T-helper 1 cell treated with Interleukin-12 subunit alpha and Interleukin-12 subunit beta and Interleukin-4 antibody, amounts not matched to agents 30 ng/mL and 1 ng/mL, for 36 hours (primary cell): ENCODE results near the gene FAM89A. TPM values are rescaled to one million over a fixed set of nuclear protein-coding genes. Genes with fewer than 3 reads are reported as not detected.
"Not testable (repeated sequence)": the region's sequence is repeated elsewhere in the genome, so short reads cannot be mapped to it uniquely, and the experiment has no call there.

Source experiments
- intact Hi-C: fragments of 100-400 bp; cut with micrococcal nuclease; formaldehyde crosslinking; loops from one replicate; pipeline ENCODE4 v1.15.1; 2024
- total RNA-seq: library from RNA; stranded (reverse); gene quantifications from 2 replicates; pipeline ENCODE4 v1.2.3, GENCODE V29; 2022

Gene FAM89A
- total RNA-seq, 1 donor from 2014 or later: 12.2 TPM

DNA sequence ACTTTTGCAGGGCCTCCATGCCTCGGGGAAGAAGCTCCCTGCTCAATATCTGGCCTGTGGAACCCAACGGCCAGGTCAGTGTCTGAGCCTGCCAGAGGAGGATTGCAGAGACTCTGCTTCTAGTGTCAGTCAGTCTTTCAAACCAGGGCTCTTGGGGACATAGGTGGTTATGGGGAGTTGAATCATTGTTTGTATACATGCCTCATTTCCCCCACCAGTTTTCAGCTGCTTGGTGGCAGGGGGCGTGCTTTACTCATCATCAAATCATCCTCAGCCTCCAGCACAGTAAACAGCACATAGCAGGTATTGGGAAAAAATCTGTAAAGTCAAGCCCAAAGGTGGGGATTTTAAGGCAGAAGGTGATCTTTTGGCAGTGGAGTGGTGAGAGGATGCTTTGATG, 17.4 kb upstream of the FAM89A start:
- intact Hi-C loops: no loop called here

DNA sequence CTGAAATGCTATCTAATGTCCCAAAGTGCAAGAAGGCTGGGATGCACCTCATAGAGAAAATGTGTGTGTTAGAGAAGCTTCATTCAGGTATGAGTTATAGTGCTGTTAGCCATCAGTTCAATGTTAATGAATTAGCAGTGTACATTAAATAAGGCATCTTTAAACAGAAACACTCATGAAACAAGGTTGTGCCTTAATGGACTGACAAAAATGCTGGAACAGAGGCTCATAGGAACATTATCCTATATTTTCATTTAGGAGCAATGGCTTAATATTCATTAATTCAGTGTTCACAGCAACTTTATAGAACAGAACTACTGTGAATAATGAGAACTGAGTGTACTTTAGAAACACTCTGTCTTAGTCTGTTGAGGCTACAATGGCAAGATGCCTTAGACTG, 15.2 kb upstream of the FAM89A start:
- intact Hi-C loops: no loop called here

DNA sequence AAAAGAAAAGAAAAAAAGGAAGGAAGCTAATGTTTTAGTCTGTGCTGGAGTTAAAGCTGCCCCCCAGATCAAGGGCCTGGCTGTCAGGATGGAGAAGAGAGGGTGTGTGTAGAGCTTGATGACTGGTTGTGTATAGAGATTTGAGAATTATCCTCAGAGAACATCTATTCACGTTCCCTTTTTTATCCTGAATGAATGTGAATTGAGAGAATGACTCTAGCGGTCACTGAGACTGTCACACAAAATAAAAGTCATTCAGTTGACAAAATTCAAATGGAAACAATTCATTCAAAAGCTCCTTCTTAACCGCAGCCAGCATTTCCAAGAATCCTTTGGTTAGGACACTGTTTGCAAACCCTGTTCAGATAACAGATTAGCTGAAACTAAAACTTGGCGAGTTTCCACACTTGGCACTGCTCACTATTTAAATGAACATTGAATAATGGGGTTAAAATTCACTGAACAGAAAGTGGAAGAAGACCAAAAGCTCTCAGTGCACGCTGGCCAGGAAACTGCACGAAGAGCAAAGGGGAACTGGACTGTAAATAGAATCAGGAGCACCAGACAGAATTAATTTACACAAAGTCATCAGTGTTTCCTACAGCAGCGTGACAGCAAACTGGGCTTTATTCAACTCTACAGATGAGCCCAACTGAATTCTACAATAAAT, 13.6 kb upstream of the FAM89A start:
- intact Hi-C loops: no loop called here

DNA sequence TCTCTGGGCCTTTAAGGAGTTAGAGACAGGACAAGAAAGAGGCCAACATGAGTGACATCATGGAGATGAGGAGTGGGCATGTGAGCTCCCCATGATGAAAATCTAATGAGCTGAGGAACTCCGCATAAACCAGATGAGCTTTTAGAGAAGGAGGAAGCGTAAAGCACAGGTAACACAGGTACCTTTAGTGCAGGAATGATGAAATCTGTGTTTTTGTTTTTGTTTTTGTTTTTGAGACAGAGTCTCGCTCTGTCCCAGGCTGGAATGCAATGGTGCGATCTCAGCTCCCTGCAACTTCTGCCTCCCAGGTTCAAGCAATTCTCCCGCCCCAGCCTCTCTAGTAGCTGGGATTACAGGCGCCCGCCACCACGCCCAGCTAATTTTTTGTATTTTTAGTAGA, 12.7 kb upstream of the FAM89A start:
- intact Hi-C loops: no loop called here

DNA sequence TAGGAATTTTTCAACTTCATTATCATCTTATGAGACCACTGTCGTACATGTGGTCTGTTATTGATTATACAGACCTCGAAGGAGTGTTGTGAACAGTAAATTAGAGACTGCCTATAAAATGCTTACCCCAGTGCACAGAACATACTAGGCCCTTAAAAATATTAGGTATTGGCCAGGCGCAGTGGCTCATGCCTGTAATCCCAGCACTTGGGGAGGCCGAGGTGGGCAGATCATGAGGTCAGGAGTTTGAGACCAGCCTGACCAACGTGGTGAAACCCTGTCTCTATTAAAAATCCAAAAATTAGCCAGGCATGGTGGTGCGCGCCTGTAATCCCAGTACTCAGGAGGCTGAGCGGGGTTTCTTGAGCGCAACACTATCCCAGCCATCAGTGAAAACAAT, 10.9 kb upstream of the FAM89A start:
- intact Hi-C loops: not testable (repeated sequence)

DNA sequence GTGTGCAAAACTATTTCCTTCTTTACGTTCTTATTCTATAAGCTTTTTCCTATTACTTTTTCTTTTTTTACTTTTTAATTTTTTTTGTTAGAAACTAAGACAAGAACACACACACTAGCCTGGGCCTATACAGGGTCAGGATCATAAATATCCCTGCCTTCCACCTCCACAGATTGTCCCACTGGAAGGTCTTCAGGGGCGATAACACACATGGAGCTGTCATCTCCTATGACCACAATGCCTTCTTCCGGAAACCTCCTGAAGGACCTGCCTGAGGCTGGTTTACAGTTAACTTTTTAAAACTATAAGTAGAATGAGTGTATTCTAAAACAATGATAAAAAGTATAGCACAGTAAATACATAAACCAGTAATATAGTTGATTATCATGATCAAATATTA, 10.3 kb upstream of the FAM89A start:
- intact Hi-C loops: no loop called here

DNA sequence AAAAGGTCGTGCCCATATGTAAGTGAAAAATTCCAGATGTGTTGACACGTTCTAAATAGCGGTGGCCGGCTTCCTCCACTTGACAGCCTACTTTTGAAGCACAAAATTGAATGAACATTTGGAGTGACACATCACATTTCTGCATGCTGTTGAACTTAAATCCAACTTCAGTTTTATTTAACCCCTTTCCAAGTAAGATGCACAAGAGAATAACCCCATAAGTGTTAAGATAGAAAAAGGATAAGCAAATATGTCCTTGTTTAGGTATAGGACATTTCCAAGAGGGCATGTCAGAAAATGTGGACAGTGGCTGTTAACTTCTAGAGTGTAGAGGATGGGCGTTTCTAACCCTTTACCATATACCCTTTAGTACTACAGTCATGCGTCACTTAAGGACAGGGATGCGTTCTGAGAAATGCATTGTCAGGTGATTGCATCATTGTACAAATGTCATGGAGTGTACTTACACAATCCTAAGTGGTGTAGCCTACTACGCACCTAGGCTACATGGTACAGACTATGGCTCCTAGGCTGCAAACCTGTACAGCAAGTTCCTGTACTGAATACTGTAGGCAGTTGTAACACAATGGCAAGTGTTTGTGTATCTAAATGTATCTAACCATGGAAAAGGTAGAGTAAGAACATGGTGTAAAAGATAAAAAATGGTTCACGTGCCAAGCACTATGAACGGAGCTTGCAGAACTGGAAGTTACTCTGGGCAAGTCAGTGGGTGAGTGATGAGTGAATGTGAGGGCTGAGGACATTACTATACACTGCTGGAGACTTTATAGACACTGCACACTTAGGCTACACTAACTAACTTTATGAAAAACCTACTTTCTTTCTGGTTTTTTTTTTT, 9.3 kb upstream of the FAM89A start:
- intact Hi-C loops: no loop called here

DNA sequence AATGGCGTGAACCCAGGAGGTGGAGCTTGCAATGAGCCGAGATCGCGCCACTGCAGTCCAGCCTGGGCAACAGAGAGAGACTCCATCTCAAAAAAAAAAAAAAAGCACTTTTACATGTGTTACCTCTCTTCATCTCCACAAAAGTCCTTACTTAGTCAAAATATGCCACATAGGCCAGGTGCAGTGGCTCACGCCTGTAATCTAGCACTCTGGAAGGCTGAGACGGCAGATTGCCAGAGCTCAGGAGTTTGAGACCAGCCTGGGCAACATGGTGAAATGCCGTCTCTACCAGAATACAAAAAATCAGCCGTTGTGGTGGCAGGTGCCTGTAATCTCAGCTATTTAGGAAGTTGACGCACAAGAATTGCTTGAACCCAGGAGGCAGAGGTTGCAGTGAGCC, 8.4 kb upstream of the FAM89A start:
- intact Hi-C loops: not testable (repeated sequence)

DNA sequence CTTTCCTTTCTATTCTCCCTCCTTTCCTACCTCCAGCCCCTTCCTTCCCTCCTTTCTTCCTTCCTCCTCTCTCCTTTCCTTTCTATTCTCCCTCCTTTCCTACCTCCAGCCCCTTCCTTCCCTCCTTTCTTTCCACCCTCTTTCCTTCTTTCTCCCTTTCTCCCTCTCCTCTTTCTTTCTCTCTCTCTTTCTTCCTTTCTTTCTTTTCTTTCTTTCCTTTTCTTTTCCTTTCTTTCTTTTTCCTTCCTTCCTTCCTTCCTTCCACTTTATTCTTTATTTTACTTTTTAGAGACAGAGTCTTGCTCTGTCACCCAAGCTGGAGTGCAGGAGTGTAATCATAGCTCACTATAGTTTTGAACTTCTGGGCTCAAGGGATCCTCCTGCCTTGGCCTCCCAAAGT, 7.5 kb upstream of the FAM89A start:
- intact Hi-C loops: not testable (repeated sequence)

DNA sequence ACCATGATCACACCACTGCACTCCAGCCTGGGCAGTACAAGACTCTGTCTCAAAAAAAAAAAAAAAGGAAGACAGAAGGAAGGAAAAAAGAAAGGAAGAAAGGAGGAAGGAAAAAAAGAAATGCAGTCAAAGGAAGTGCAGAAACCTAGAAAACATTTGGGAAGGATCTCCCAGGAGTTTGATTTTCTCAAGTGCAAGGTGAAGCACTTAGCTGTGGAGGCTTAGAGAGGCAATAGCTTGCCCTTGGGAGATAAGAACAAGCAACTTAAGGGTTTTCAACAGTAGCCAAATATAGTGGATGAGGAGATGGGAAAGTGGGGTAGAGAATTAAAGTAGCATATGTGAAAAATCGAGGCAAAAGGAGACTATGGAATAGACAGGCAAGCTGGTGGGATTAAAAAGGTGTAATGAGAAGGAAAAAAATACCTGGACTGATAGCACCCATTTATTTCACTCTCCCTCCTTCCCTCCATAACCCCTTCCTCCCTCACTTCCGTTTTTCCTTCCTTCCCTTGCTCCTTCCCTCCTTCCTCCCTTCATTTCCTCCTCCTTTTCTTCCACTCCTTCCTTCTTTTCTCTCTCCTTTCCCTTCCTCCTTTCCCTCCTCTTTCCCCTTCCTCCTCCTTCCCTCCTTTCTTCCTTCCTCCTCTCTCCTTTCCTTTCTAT, 6.8 kb upstream of the FAM89A start:
- intact Hi-C loops: no loop called here

DNA sequence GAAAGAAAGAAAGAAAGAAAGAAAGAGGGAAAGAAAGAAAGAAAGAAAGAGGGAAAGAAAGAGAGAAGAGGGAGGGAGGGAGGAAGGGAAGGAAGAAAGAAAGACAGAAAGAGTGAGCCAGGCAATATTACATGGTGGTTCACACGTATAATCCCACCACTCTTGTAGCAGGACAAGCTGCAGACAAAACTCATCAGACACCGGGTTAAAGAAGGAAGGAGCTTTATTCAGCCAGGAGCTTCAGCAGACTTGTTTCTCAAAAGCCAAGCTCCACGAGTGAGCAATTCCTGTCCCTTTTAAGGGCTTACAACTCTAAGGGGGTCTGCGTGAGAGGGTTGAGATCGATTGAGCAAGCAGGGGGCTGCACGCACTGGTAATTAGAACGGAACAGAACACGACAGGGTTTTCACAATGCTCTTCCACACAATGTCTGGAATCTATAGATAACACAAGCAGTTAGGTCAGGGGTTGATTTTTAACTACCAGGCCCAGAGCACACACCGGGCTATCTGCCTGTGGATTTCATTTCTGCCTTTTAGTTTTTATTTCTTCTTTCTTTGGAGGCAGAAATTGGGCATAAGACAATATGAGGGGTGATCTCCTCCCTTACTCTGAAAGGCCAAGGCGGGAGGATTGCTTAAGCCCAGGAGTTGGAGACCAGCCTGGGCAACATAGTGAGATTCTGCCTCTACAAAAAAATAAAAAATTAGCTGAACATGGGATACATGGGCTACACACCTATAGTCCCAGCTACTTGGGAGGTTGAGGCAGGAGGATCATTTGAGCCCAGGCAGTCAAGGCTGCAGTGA, 6.1 kb upstream of the FAM89A start:
- intact Hi-C loops: not testable (repeated sequence)

DNA sequence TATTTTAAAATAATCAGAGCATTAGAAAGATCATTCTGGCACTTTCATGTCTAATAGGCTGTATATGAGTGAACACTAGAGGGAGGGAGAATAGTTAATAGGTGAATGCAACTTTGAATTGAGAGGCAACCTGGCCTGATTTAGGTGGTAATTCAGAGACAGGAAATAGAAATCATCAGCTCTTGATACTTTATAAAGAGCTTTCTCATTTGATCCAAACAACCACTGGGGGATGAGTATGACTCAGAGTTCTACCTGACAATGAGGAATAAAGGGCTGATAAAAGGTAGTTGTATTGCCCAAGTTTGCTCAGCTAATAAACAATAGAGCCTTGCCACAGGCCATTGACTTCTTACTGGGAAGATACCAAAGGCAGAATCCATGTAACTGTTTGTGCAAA, 5.2 kb upstream of the FAM89A start:
- intact Hi-C loops: no loop called here

DNA sequence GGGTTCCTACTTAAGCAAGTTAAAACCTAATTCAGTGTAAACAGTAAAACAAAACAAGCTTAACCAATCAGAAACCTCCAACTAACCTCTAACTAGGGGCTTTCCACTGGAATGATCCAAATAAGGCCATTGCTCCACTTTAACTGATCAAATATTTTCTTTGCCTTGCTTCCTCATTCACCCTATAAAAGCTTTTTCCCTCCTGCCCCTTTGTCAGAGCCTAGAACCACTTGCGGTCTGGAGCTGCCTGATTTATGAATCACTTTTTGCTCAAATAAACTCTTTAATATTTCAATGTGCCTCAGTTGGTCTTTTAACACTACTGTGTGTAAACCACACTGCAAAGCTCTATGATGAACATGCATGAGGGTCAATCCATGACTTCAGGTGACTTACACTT, 4.5 kb upstream of the FAM89A start:
- intact Hi-C loops: no loop called here

DNA sequence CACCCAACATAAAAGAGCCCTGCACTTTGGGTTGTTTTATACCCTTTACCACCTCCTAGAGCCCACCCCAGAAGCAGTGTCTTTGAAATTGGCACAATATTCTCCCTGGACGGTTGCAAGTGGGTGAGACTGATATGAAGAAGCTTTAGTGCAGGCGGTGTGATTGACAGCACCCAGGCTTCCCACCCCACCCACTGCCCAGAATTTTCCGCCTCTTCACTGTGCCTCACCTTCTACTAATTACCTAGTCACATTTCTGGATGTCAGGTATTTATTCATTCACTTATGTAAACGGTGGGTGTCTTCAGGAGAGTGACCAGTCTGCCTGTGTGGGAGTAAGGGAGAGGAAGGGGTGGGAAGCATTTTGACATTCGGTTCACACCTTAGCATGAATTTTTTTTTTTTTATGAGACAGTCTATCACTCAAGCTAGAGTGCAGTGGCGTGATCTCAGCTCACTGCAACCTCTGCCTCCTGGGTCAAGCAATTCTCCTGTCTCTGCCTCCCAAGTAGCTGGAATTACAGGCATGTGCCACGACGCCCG, 1.7 kb upstream of the FAM89A start:
- intact Hi-C loops: loop anchor here (2.0 kb wide), 2 partner anchors 199 to 379 kb away; partner anchors contain the start of gene GNPAT

DNA sequence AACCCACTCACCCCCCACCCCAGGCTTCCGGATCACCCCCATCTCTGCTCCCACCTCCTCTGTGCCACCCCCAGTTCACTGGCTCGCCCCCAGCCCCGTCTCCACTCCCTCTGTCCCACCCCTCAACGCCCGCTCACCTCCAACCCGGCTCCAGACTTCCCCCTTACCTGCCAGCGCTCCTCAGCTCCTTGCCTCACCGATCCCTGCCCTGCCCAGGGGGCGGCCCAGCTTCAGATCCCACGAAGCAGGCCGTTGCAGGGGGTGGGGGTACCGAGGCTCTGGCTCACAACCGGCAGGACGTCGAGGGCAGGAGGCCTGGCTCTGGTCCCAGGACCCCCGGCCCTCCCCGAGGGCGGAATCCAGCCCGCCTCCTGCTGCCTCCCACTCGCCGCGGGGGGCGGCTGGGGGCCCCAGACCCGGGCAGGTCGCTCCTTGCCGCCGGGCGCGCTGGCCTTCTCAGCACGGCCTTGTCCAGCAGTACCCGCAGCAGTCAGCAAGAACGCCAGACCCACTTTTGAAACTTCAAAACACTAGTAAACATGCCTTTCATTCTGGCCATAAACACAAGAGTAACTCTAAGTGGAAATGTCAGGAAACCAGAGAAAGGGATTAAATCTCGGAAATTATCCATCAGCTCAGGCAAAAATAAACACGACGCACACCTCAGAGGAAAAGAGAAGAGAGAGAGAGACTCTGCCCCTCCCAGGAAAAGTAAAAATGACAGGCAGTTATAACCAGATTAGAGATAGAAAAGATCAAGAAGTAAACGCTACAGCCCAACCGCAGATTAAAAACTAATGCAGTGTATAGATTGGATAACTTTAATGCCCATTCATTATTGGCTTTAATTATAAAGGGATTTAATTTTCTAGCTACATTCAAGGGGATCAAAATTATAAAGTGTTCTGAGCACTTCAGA, 1.0 kb upstream of the FAM89A start:
- intact Hi-C loops: loop anchor here (1.0 to 2.0 kb wide), 4 partner anchors 124 to 380 kb away; partner anchors contain the start of genes C1orf198 and GNPAT

DNA sequence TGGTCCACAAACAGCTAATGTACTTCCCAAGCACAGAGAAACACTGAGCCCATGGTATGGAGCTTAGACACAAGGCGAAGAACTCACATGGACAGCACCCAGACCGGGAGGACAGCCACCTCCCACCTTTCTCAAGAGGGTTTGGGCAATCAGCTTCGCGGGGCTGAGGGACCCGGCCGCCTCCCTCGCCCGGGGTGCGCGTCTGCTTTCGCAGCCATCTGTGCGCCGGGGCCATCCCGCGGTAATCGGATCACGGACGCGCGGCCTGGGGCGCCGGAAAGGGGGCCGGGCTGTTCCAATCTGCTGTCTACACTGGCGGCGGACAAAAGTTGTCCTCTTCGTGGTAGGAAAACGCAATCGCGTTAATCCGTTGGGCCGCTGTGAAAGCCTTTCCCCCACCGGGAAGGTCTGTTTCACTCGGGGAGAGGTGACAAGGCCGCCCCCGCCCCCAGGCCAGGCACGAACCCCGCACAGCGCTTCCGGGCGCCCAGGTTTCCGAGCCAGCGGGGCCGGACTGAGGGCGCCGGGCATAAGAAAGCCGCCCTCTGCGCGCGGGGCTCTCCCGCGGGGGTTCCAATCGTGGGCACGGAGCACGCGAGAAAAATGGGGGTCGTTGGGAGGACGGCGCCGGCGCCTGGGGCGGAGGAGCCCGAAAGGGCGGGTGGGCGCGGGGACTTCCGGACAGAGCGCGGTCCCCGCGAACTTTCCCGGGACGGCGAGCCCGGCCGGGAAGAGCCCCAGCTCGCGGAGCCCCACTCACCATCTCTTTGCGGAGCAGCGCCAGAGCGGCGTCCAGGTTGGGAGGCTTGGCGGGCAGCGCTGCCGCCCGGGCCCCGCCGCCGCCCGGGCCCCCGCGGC, 664 bp downstream of the FAM89A start:
- intact Hi-C loops: loop anchor here (1.0 to 5.0 kb wide), 10 partner anchors 60 to 565 kb away; partner anchors contain the start of genes ARV1, C1orf198, COG2 and GNPAT

DNA sequence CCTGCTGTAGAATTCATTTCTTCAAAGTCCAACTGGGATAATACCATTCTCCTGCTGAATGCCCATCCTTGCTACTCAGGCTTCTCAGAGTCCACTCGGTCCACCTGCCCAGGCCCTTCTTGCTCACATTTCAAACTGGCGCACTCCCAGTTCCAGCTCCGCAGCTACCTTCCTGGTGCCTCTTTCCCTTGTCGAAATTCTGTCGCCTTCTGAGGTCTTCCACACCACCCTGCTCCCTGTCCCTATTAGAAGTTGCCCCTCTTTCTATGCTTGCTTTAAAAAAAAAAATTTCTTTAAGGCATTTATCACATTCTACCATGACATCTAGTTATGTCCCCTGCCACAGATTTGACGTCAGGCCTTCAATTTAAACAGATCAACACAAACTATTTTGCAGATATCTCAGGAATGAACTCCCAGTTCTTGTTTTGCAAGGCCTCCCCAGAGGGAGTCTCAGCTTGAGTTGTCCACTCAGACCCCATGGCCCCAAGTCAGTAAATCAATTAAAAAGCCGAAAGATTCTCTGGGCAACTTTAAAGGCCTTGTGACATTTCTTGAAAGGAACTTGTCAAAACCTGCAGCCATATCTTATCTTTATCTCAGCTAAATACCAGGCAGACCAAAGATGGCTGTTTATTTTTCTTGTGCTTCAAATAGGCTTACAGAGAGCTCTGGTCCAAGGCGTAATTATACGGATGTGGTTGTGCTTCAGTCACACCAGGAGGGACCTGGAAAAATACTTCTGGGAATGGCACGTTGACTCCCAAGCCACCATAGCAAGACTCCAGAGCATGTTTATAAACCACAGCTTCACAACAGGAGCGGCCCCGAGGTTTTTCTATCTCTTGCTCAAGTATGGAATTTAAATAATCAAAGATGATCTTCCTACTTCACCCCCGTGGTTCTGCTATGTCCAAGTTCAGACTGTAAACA, 2.2 kb downstream of the FAM89A start:
- intact Hi-C loops: loop anchor here (2.0 to 5.0 kb wide), 5 partner anchors 174 to 567 kb away; partner anchors contain the start of genes COG2, SPRTN and TSNAX

DNA sequence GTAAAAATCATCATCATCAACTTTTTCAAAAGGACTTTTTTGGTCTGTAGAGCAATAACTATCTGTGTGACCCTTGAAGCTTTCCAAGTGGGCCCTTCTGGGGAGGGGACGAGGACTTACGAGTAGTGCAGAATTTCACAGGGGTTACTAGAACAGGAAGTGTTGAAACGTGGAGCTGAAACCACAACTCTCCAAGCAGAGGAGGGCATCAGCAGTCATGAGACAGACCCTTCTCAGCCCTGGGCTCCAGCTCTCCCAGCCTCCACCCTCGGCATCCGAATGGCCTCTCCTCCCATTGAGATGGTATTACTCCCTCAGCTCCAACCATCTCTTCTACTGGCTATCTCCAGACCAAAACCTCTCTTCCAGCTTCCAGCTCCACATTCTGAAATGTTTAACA, 3.6 kb downstream of the FAM89A start:
- intact Hi-C loops: loop anchor here (5.0 kb wide), 2 partner anchors 176 to 491 kb away; partner anchors contain the start of gene TSNAX
